Natural killer cell (primary cell): ENCODE results near the gene ASIP. TPM values are rescaled to one million over a fixed set of nuclear protein-coding genes. Genes with fewer than 3 reads are reported as not detected.

Experiments used
- ATAC-seq, 3 donors: fragments of 150-1000 bp in 2 of 3; fragments of 200-7000 bp in 1 of 3; cut with Tn5 transposase; 1 replicate in 1 of 3; 2 replicates in 2 of 3; pipeline ENCODE4 v1.10.0; 2021; ENCODE audit warnings: mild to moderate bottlenecking in 2 of 3, moderate library complexity in 2 of 3
- DNase-seq, 2 donors: peaks; one replicate each; pipeline versions ENCODE4 v3.0.0 to v3.0.0-alpha.2; 2013 to 2021; ENCODE audit warnings: mixed read lengths in 1 of 2
- H3K27ac ChIP-seq: one replicate; pipeline ENCODE4 v1.5.1; 2013; ENCODE audit warnings: mild to moderate bottlenecking, low read length
- H3K27me3 ChIP-seq: one replicate; pipeline ENCODE4 v1.6.1; 2013; ENCODE audit warnings: low read length; ENCODE audit not compliant: control insufficient read depth, insufficient read depth
- H3K36me3 ChIP-seq: one replicate; pipeline ENCODE4 v1.6.1; 2013; ENCODE audit warnings: low read length; ENCODE audit not compliant: control insufficient read depth, insufficient read depth
- H3K4me1 ChIP-seq: one replicate; pipeline ENCODE4 v1.6.1; 2013; ENCODE audit warnings: low read length; ENCODE audit not compliant: control insufficient read depth, insufficient read depth
- H3K4me3 ChIP-seq: one replicate; pipeline ENCODE4 v1.5.1; 2013; ENCODE audit warnings: low read length
- H3K9me3 ChIP-seq: one replicate; pipeline ENCODE4 v1.6.1; 2013; ENCODE audit warnings: low read length; ENCODE audit not compliant: control insufficient read depth, insufficient read depth
- H3K27ac Mint-ChIP-seq, 2 donors: one replicate each; pipeline ENCODE4 v1.8.0; 2022; ENCODE audit warnings: mild to moderate bottlenecking in 2 of 2, mixed read lengths in 2 of 2, moderate library complexity in 1 of 2
- H3K27me3 Mint-ChIP-seq, 2 donors: one replicate each; pipeline ENCODE4 v1.8.0; 2022; ENCODE audit warnings: low read depth in 2 of 2, mixed read lengths in 2 of 2
- H3K36me3 Mint-ChIP-seq: one replicate; pipeline ENCODE4 v1.8.0; 2022; ENCODE audit warnings: mixed read lengths
- H3K4me1 Mint-ChIP-seq, 2 donors: one replicate each; pipeline ENCODE4 v1.8.0; 2022; ENCODE audit warnings: mixed read lengths in 2 of 2
- H3K4me3 Mint-ChIP-seq: one replicate; pipeline ENCODE4 v1.8.0; 2022; ENCODE audit warnings: mild to moderate bottlenecking, moderate library complexity, mixed read lengths
- H3K9me3 Mint-ChIP-seq, 2 donors: one replicate each; pipeline ENCODE4 v1.8.0; 2022; ENCODE audit warnings: mixed read lengths in 2 of 2
- WGBS: methylation state at CpG from one replicate; pipeline ENCODE4 v1.1.7; 2013; ENCODE audit warnings: missing lambda C conversion rate; ENCODE audit not compliant: insufficient coverage; 5-methylcytosine and 5-hydroxymethylcytosine counted together
- intact Hi-C: fragments of 100-400 bp; cut with micrococcal nuclease; formaldehyde crosslinking; loops from one replicate; pipeline ENCODE4 v1.14.2; 2022
- total RNA-seq, 4 donors: library from RNA; stranded (reverse); fragments of 120-200 nt in 1 of 4; gene quantifications; one replicate each; pipeline versions ENCODE4 v1.2.3 to v1.2.4, GENCODE V29; 2013 to 2022
- TF ChIP-seq, protein P1 (sequence below): fragments of 200-600 bp; IDR thresholded peaks from one replicate; pipeline ENCODE4 v1.8.0; 2022; ENCODE audit warnings: antibody characterized with exemption

The ASIP gene
- total RNA-seq, 3 donors from 2014 or later (not counting 1 experiment from before 2014, with no cell fraction given) = not detected

DNA sequence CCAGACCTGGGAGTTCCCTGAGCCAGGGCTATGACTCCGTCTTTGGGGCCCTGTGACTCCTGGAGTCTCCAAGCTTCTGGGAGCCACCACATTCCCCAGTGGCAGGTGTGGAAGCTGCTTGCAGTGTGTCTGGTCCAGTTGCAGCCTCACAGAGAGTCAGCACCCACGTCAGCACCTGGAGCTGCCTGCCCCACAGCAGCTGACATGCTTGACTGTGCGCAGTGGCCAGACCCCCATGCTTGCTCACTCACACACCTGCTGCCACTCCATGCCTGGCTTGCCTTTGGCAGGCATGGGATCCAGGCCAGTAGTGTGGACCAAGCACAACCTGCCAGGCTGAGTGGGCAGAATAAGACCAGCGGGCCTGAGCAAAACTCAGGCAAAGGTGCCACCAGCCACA, 31.0 kb upstream of the ASIP start:
- Mint-ChIP-seq H3K27ac (no peak overlapping the region), H3K27me3 (peaks cover 5% of the 10 kb centered on the region in 2 donors), H3K36me3 (no peaks in the 10 kb centered on the region), H3K9me3 (peaks cover 0 to 3% of the 10 kb centered on the region in 2 donors), H3K4me3 (no peak overlapping the region), H3K4me1 (peaks cover 0 to under 1% of the 10 kb centered on the region in 2 donors)
- Histone ChIP-seq H3K4me3 (no peak overlapping the region), H3K27ac (no peak overlapping the region), H3K4me1 (no peaks in the 10 kb centered on the region), H3K36me3 (no peaks in the 10 kb centered on the region), H3K9me3 (no peaks in the 10 kb centered on the region), H3K27me3 (peaks cover 6% of the 10 kb centered on the region)
- no peak for ATAC-seq
- TF ChIP-seq, protein P1, sequence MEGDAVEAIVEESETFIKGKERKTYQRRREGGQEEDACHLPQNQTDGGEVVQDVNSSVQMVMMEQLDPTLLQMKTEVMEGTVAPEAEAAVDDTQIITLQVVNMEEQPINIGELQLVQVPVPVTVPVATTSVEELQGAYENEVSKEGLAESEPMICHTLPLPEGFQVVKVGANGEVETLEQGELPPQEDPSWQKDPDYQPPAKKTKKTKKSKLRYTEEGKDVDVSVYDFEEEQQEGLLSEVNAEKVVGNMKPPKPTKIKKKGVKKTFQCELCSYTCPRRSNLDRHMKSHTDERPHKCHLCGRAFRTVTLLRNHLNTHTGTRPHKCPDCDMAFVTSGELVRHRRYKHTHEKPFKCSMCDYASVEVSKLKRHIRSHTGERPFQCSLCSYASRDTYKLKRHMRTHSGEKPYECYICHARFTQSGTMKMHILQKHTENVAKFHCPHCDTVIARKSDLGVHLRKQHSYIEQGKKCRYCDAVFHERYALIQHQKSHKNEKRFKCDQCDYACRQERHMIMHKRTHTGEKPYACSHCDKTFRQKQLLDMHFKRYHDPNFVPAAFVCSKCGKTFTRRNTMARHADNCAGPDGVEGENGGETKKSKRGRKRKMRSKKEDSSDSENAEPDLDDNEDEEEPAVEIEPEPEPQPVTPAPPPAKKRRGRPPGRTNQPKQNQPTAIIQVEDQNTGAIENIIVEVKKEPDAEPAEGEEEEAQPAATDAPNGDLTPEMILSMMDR = no peak
- no peak for DNase-seq
- WGBS = 87% methylated on average over 4 of the region's 4 CpGs
- intact Hi-C loops = no loop called here

DNA sequence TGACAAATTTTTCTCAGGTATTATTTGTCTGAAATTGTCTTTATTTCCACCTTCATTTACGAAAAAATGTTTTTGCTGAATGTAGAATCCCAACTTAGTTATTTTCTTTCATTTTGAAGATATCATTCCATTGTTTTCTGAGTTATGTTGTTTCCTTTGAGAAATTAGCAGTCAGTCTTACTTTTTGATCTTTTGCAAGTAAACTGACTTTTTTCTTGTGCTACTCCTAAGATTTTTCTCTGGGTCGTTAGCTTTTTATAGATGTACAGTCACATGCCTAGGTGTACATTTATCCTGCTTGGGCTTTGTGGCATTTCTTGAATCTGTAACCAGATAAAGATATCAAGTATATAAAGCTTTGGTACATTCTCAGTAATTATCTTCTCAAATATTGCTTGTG, 29.6 kb upstream of the ASIP start:
- Histone ChIP-seq H3K27me3 (peaks cover 6% of the 10 kb centered on the region), H3K4me1 (no peaks in the 10 kb centered on the region), H3K4me3 (no peak overlapping the region), H3K27ac (no peak overlapping the region), H3K9me3 (no peaks in the 10 kb centered on the region), H3K36me3 (no peaks in the 10 kb centered on the region)
- no peak for DNase-seq
- H3K27me3 Mint-ChIP-seq = peaks cover 5% of the 10 kb centered on the region in 2 donors
- TF ChIP-seq, protein P1 = no peak
- intact Hi-C loops = no loop called here
- 91% methylated on average over 1 of the region's 2 CpGs for WGBS
- no peak for ATAC-seq
- H3K27ac Mint-ChIP-seq = no peak overlapping the region
- H3K4me1 Mint-ChIP-seq = peaks cover 9% of the 10 kb centered on the region in 2 donors
- H3K9me3 Mint-ChIP-seq = peaks cover 0 to 3% of the 10 kb centered on the region in 2 donors
- no peaks in the 10 kb centered on the region for H3K36me3 Mint-ChIP-seq
- no peak overlapping the region for H3K4me3 Mint-ChIP-seq

DNA sequence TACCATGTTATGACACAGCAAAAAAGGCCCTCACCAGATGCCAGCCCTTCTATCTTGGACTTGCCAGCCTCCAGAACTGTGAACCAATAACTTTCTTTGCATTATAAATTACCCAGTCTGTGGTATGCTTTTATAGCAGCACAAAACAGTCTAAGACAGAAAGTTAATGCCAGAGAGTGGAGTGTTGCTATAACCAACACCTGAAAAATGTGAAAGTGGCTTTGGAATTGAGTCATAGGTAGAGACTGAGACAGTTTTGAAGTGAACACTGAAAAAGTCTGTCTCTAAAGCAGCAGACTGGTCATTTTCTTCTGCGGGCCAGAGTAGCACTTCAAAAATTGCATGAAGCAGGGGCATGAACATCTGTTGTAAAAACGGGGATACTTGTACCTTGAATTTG, 28.0 kb upstream of the ASIP start:
- no peaks in the 10 kb centered on the region for H3K36me3 ChIP-seq
- H3K9me3 ChIP-seq = no peaks in the 10 kb centered on the region
- WGBS = 94% methylated on average over 2 of the region's 2 CpGs
- TF ChIP-seq, protein P1 = no peak
- Mint-ChIP-seq H3K9me3 (peaks cover 0 to 3% of the 10 kb centered on the region in 2 donors), H3K4me3 (no peak overlapping the region), H3K27me3 (peaks cover 6 to 10% of the 10 kb centered on the region in 2 donors), H3K36me3 (no peaks in the 10 kb centered on the region), H3K27ac (no peak overlapping the region), H3K4me1 (peaks cover 9 to 10% of the 10 kb centered on the region in 2 donors)
- H3K4me1 ChIP-seq = no peaks in the 10 kb centered on the region
- no peak overlapping the region for H3K4me3 ChIP-seq
- DNase-seq (no peak), ATAC-seq (no peak)
- no peak overlapping the region for H3K27ac ChIP-seq
- peaks cover 11% of the 10 kb centered on the region for H3K27me3 ChIP-seq
- intact Hi-C loops = no loop called here

DNA sequence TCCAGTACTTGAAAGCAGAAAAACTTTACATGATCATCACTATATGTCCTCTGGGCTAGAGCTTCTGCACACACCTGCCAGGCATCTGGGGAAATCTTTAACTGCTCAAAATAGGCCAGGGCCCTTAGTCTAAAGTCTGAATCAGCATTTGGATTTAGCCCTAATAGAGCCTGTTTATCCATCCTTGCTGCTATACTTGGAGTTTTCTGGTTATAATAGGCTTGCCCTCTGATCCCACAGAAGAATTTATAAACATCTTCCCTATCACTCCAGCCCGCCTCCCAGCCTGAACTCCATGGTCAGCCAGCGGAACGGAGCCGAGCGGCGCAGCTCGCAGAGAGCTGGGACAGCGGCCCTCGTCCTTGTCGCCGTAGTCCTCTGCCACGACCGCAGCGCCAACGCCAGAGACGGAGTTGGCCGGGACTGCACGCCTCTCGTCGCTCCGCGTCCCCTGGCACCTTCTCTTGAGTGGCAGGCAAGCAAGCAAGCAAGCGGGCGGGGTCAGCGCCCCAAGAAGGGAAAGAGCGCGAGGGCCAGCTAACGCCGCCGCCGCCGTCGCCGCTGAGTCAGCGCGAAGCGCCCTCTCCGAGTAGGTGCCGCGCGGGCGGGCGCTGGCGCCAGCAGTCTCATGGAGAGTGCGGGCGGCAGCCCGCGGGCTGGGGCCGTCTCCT, 25.4 kb upstream of the ASIP start:
- ATAC-seq (peak; percentile 78 to 96 (median 94)), DNase-seq (peak; percentile 33 to 34)
- Histone ChIP-seq H3K27ac (no peak overlapping the region), H3K27me3 (peaks cover 11% of the 10 kb centered on the region), H3K9me3 (no peaks in the 10 kb centered on the region), H3K4me3 (no peak overlapping the region), H3K36me3 (no peaks in the 10 kb centered on the region), H3K4me1 (no peaks in the 10 kb centered on the region)
- peak overlapping the region; percentile 70 for H3K4me3 Mint-ChIP-seq
- TF ChIP-seq, protein P1 = no peak
- intact Hi-C loops = no loop called here
- H3K36me3 Mint-ChIP-seq = no peaks in the 10 kb centered on the region
- 6% methylated on average over 49 of the region's 49 CpGs for WGBS
- peaks cover 0 to 3% of the 10 kb centered on the region in 2 donors for H3K9me3 Mint-ChIP-seq
- peaks cover 23 to 29% of the 10 kb centered on the region in 2 donors for H3K27me3 Mint-ChIP-seq
- H3K27ac Mint-ChIP-seq = peak overlapping the region in 1 of 2 donors; percentile 38
- peaks cover 9 to 10% of the 10 kb centered on the region in 2 donors for H3K4me1 Mint-ChIP-seq
